DMS53 treated with DMSO at 0.1 percent for 48 hours (cell line): ENCODE measurements around the gene MAN1C1.

Experiments used
- DNase-seq: peaks from one replicate; lab custom pipeline; 2025; ENCODE audit not compliant: unreplicated experiment; lab: John Stamatoyannopoulos, UW

Gene MAN1C1

DNA sequence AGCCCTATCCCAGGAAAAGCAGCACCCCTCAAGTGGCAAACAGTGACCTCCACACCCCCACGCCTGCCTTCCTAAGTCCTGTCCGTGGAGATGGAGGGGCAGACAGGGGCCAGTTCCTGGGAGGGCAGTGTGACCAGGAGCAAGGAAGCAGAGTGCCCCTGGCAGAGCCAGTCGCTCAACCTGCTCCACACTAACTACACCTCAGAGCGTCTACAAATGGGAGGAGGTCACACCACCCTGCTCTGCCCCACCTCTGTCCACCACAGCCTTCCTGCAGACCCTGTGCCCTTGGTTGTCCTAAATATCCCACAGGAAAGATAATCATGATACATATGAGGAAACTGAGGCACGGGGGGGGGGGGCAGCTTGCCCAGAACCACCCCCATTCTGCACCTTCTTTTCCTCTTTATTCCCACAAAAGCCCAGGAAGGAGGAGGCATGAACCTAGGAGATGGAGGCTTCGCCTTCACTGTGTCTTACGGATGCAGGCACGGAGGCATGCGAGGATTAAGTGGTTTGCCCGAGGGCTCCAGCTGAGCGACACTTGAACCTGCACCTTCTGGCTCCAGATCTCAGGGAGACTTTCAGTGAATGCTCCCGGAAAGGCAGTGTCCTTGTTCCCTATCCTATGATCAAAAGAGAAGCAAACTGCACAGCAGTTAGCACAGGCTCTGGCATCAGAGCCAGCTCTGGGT lies 140.7 kb downstream of the MAN1C1 start:
- no peak for DNase-seq

DNA sequence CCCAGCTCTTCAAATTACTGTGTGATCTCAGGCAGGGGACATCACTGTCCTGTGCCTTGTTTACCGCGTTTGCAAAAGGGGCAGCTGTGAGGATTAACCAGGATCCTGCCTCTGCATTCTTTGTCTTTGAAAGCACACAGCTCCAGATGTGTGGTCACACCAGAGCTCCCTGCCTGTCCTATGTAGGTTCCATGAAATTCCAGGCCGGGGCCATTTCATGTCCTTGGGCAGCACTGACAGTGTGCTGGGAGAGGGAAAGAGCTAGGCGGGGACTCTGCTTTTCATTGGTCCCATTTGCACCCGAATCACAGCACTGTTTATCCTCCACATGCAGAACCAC lies 141.2 kb downstream of the MAN1C1 start:
- no peak for DNase-seq

DNA sequence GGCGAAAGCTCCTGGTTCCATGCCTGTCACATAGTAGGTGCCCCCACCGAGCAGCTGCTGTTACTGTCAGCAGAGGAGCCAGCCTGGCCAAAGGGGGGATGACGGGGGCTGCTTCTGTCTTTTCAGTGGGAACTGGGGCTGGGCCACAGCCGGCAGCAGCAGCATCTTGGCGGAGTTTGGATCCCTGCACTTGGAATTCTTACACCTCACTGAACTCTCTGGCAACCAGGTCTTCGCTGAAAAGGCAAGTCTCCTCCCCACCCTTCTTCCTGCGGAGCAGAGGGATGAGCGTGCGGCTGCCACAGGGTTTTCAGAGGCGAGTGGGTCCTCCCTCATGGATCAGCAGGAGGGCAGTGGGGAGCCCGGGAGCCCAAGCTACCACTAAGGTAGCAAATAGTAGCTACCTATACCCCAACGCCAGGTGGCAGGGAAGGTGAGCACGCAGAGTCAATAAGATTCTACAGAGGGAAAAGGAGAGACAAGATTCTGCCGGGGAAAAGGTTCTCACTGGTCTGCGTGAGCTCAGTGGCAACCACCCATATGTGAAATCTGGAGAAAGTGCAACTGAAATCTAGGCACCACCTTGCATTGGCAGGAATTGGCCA lies 142.0 kb downstream of the MAN1C1 start:
- DNase-seq = no peak

GRCh38 chr1:25760122-25760719 lies 143.6 kb downstream of the MAN1C1 start:
- no peak for DNase-seq

DNA sequence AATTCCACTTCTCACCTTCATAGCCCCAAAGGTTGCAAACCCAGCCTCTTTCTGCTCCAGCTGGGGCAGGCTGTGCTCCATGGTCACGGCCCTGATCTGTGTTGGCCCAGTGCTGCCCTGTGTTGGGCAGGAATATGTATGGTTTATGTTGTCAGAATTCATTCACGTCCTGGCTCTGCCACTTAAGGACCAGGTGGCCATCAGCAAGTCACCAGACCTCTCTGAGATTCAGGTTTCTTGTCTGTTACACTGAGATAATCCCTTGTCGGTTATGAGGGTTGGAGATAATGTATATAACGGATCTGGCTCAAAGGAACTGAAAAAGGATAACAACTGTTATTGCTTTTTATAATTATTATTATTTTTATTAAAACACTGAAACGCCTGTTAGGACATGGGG lies 144.3 kb downstream of the MAN1C1 start:
- no peak for DNase-seq

GRCh38 chr1:25763493-25763892 lies 146.9 kb downstream of the MAN1C1 start:
- no peak for DNase-seq

DNA sequence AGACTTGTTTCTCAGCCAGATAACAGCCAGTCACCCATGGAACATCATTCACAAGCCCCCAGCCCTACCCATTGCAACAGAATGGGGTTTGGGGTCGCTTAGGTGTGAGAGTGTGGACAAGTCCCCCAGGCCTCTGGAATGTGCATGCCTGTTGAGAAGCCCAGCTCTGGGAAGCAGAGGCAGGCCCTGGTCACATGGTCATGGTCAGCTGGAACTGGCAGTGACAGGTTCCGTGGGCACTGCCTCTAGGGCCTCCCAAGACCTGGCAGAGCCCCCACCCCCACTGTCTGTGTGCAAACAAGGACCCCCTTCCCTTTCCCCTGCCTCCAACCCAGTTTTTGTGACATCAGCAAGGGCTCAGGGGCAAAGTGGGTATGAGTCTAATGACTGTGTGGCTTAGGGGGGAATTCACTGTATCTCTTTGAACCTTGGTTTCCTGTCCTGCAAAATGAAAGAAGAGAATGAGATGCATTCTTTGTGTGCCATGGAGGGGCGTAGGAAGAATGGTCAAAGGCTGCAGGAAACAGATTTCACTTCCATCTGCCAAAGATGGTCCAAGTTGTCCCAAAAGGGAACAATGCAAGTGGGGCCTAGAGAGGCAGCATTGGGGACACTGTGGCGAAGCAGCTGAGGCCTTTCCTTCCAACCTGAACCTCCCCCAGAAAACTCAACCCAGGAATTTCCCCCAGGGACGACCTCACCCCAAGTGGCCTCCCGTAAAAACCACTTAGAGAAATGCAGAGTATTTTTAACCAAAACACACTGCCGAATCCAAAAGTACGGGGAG lies 148.7 kb downstream of the MAN1C1 start:
- DNase-seq = no peak

GRCh38 chr1:25765923-25766589 lies 149.5 kb downstream of the MAN1C1 start:
- no peak for DNase-seq

DNA sequence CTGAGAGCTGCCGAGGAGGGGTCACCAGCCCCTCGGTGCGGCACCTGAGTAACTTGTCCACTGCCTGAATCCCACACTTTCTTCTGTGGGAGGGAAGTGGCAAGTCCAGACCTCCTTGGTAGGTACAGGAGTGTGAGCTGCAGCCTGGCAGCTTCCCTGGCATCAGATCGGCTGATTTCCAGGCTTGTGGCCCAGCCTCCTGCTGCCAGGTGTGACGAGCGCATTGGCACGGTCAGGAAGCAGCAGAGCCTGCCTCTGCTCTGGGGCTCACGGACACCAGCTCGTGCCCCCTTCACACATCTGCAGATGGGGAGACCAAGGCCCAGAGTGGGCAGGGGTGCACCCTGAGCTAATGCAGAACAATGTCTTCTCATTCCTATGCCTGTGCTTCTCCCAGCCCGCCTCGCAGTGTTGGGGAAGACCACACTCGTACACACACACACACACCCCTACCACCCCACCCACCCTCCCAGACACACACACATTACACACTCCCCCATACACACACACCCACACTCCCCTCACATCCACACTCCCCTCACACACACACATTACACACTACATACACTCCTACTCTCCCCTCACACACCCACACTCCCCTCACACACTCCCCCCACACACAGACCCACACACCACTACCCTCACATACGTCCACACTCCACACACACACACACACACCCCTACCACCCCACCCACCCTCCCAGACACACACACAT lies 150.3 kb downstream of the MAN1C1 start:
- DNase-seq = no peak

- DNase-seq = no peak
These were observed 150.8 kb downstream of the MAN1C1 start for GRCh38 chr1:25767437-25767770.

GRCh38 chr1:25768999-25769398 lies 152.4 kb downstream of the MAN1C1 start:
- no peak for DNase-seq

DNA sequence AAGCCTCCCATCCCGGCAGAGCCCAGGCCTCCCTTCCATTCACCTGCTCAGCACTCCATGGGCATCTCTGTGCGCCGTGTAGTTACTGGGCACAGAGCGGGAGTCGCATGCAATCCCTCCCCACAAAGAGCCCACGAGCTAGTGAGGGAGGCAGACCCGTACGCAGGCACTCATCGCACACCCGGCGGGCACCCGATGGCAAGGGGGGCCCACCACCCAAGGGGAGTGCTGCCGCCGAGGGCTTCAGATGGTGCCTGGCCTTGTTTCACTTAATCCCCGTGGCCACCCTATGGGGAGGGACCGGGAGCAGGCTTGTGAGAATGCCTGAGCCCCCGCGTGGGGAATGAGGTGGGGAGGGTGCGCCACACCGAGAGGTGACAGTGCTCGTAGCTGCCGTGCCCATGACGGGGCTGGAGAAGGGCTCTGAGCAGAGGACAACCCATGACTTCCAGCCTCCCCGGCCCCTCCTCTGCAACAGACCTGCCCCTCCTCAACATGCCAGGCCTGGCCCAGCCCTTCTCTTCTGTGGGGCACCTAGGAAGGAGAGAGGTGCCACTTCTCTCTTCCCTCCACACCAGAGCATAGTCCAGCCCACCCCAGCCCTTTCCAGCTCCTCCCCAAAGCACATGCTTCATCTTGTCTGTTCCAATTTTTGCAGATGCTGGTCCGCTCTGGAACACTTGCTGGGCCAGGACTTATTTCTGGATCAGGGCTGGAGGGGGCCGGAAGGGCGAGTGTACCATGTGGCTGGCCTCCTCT lies 153.2 kb downstream of the MAN1C1 start:
- DNase-seq = no peak

DNA sequence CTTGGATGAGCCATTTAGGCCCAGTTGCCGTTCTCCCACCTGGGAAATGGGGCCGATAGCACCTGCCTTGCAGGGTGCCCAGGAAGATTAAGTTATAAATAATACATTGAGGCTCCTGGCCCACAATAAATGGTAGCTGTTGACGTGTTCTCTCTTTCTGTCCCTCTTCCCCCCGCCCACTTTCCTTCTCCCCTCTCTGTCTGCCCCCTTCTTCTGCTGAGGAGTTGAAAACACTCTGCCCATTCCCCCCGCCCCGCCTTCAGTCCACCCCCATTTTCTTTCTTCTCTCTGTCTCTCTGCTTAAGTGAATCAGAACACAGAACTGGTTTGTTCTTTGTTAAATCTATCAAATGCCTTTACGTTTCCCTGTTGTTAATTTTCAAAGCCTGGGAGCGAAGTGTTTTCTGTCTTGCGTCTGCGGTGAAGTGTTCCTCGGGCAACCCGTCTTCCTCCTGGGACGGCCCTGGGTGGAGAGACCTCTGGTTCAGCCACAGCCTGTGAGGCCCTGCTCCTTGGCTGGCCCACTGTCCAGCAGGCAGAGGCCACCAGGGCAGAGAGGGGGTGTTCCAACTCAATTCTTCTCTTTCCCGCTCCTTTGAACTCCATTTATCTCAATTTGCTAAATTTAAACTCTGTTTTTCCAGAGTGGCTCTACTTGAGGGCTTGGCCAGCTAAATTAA lies 154.1 kb downstream of the MAN1C1 start:
- no peak for DNase-seq

DNA sequence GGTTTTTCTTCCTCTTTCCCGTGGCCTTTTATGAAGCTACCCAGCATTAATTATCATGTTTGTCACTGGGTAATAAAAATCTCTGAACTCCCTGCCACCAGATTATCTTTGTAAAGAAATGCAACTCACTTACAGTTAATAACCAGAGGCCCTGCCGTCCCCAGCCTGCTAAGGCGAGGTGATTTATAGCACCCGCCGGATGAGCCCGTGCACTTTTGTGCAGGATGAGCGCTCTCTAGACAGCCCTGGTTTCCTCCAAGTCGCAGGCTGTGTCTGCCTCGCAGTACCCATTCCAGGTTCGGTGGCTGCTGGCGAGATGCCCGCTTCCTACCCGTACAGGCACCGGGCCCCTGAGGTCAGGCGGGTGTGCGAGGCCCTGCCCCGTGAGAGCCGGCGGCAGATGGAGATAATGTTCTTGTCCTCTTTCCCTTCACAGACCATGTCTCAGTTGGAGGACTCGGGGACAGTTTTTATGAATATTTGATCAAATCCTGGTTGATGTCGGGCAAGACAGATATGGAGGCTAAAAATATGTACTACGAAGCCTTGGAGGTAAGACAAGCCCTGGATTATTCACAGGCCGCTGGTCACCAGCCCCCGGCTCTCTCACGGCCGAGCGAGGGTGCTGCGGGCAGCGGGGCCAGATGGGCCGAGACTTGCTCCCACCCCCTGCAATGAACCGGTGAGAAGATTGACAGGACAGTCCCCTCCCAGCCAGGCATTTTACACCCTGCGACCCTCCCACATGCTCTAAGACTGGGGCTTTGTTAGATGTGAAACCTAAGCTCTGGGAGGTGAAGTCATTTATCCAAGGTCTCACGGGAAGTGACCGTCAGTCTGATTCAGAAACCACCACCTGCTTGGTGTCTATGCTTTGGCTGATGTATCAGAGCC lies 154.9 kb downstream of the MAN1C1 start:
- peak; percentile 38 for DNase-seq

- no peak for DNase-seq
These were observed 155.6 kb downstream of the MAN1C1 start for GRCh38 chr1:25772164-25772563.

DNA sequence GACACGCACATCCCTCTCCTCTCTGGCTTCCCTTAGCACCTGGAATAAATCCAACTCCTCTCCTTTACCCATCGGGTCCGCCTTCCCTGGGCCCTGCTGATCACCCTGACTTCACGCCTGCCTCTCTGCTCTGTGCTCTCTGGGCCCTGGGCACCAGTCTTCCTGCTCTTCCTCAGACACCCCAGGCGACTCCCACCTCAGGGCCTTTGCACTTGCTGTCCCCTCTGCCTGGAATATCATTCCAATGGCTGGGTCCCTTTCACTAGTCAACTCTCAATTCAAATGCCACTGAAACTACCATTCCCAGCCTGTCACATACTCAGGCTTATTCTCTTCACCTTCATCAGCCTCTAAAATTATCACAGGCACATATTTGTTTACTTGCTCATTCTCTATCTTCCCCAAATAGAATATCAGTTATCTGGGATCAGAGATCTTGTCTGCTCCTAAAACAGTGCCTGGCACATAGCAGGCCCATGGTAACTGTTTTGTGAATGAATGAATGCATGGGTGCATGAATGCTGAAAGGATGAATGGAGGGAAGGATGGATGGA lies 156.2 kb downstream of the MAN1C1 start:
- no peak for DNase-seq

GRCh38 chr1:25773441-25774125 lies 157.0 kb downstream of the MAN1C1 start:
- DNase-seq = peak; percentile 80
